GM19468 (cell line): ENCODE measurements around the gene GTF2IRD1.
"Not testable (repeated sequence)": the region's sequence is repeated elsewhere in the genome, so short reads cannot be mapped to it uniquely, and the experiment has no call there.

ENCODE experiments used
- ATAC-seq: cut with Tn5 transposase; IDR thresholded peaks from one replicate; pipeline ENCODE4 v1.9.1; 2021; ENCODE audit warnings: mild to moderate bottlenecking, moderate library complexity, moderate number of reproducible peaks; ENCODE audit not compliant: unreplicated experiment; ENCODE audit errors: extremely low read depth

GTF2IRD1 gene

DNA sequence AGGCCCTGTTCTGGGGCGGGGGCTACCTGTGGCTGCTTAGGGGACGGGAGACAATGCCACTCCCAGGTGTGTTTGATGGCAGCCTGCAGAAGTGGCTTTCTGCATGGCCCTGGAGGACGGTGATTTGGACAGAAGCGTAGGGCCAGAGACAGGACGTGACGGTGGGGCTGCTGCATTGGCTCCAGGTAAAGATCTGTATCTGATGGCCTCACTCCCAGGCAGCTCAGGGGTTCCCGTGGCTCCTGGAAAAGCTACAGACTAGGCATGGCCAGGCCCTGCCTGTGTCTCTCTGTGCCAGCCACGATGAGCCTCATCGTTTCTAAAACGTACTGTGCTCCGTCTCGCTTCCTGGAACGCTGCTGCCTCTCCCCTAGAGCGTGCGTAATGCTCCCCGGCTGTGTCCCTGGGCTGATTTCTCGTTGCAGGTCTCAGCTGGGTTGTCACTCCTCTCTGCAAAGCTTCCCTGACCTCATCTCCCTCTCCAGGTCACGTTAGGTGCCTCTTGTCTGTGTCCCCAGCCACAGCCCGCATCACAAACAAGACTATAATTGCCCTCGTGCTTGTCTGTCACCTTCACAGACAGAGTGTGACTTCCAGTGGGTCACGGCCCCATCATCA lies 12.6 kb downstream of the GTF2IRD1 start:
- ATAC-seq = no peak

DNA sequence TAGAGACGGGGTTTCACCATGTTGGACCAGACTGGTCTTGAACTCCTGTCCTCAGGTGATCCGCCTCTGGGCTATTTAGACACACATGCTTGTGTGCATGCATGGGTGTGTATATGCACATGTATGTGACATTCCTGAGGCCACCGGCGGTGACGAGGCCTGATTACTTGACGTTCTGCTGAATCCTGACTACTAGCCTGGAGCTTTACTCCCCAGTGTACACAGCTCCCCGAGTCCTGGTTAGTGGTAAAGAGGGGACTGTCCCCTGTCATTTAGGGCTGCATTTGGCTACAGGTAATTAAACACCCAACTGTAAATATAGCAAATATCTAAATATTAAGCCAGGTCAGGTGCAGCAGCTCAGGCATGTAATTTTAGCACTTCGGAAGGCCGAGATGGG lies 14.2 kb downstream of the GTF2IRD1 start:
- no peak for ATAC-seq

DNA sequence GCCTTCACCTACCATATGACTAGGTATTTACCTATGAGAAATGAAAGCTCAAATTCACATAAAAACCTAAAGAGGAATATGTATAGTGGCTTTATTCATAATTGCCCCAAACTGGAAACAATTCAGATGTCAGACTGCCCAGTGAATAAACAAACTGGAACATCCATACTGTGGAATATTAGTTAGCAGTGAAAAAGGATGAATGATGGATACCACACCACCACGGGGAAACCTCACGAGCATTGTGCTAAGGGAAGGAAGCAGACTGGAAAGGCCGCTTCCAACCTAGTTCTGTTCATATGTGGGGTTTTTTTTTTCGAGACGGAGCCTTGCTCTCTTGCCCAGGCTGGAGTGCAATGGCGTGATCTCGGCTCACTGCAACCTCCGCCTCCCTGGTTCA lies 16.8 kb downstream of the GTF2IRD1 start:
- no peak for ATAC-seq

DNA sequence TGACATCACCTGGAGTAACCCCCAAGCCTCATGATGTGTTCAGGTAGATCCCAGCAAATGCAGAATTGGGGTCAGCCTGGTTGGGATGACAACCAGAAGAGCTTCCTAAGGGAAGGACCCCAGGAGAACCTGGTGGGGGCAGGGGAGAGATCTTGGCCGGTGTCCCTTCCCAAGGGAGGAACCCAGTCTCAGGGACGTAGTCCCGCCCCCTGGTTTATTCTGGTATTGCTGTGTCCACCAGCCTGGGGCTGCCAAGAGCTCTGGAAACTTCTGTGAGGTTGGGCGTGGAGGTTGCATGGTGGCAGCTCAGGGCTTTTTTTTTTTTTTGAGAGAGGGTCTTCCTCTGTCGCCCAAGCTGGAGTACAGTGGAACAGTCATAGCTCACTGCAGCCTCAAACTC lies 19.4 kb downstream of the GTF2IRD1 start:
- ATAC-seq = no peak

DNA sequence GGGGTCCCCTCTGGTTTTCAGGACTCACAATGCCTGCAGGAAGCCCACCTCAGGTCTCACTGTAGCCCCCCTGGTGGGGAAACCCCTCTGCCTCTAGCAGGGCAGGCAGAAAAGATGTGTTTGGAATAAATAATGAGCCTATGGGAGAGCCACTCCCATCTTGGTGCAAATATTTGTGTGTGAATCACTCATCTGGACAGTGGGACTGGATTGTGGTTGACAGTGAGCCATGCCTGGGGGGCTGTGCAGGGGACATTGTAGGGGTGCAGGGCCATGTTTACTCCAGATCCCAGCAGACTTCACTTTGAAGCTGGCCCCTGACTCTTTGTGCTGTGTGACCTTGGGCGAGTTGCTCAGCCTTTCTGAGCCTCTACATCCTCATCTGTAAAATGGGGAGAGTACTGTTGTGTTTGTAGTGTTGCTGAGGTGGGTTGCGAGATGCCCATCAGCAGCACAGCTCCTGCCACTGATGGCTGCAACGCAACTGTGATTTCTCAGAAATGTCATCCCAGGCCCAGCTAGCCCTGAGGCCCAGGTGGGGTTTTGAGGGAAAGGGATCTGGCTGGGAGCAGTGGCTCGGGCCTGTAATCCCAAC lies 20.7 kb downstream of the GTF2IRD1 start:
- no peak for ATAC-seq

DNA sequence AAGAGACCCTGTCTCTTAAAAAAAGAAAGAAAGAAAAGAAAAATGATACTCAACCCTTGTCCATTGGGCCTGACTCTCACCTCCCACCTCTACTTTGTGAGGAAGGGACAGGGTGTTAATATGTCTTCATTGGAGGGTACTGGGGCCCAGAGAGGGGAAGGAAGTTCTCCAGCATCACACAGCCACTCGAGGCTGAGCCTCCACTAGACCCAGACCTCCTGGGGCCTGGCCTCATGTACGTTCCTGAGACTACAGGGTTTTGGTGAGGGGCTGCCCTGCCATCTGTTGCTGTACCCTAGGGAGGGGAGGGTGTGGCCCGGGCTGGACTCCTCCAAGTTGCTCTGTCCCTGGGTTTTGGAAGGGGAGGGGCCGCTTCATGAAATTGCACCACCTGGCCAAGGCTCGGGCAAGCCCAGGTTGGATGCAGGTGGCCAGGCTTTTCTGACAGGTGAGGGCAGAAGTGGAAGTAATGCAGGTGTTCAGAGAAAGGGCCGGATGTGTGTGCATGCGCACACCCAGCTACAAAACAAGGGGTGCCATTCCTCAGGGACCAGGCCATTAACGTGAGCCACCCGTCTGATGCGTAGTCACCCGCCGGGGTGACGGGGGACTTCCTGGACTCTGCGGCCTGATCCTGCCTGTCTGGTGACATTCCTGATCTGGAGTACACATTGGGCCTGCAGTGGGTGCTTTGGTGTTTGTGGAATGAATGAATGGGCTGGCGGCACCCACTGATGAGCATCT lies 21.7 kb downstream of the GTF2IRD1 start:
- no peak for ATAC-seq

DNA sequence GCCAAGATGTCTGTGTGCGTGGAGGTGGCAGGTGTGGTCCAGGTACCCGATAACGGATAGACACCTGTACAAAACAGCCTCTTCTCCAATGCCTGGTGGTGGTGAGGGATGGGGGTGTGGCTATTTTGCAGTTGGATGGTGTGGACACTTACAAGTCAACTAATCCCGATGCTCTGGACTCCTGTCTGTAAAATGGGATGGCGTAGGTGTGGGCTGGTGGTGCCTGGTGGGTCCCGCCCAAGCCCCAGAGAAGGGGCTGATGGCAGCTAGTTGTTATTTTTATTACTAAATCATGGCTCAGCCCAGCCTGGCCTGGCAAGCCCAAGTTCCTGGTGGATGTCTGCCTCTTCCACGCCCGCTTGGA lies 22.3 kb downstream of the GTF2IRD1 start:
- no peak for ATAC-seq

DNA sequence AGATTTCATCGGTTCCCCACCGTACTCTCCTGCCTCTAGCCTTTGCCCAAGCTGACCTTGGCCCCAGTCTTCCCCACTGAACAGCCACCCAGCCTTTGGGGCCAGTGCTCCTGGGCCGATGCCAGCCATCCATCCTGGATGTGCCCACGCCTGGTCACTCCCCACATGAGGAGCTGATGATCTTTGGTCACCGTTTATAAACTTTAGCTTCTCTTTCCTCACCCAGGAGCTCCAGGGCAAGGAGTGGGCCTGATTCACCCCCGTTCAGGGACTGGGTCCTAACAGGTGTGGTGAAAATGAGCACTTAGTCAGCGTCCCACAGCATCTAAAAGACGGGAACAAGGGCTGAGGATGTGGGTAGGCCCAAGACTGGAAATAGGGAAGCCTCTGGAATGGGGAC lies 22.9 kb downstream of the GTF2IRD1 start:
- no peak for ATAC-seq

DNA sequence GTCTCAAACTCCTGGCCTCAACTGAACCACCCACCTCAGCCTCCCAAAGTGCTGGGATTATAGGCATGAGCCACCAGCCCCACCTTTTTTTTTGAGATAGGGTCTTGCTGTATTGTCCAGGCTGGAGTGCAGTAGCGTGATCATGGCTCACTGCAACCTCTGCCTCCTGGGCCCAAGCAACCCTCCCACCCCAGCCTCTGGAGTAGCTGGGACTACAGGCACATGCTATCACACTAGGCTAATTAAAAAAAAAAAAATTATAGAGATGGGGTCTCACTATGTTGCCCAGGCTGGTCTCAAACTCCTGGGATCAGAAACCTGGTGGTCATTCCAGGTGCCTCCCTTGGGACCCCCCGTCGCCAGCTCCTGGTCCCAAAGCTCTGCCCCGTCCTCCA lies 25.0 kb downstream of the GTF2IRD1 start:
- ATAC-seq = no peak

DNA sequence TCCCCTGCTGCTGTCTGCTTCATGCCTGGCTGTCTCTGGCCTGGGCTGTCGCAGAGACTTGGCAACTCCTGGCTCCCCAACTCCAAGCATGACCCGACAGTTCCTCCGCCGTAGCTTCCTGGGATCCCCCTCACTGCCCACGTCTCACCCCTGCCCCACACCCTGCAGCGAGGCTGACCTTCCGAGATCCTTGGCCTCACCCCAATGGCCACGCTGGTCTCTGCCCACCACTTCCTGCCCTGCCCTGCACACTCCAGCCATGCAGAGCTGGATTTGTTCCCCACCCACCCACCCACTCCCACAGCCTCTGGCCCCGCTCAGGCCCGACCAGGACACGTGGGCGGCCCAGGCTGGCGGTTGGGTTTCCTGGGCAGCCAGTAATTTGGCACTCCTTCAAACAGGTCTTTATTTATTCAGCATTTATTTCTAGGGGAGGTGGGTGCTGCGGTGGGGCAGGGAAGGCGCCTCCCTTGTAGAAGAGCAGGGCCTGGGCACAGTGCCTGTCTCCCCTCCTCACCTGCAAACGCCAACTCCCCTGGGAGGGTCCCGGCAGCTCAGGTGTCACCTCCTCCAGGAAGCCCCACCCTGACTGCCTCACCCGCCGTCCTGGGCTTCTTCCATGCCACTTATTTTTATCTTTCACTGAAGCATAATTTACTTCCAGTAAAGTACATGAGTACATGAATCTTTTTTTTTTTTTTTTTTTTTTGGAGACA lies 25.5 kb downstream of the GTF2IRD1 start:
- no peak for ATAC-seq

DNA sequence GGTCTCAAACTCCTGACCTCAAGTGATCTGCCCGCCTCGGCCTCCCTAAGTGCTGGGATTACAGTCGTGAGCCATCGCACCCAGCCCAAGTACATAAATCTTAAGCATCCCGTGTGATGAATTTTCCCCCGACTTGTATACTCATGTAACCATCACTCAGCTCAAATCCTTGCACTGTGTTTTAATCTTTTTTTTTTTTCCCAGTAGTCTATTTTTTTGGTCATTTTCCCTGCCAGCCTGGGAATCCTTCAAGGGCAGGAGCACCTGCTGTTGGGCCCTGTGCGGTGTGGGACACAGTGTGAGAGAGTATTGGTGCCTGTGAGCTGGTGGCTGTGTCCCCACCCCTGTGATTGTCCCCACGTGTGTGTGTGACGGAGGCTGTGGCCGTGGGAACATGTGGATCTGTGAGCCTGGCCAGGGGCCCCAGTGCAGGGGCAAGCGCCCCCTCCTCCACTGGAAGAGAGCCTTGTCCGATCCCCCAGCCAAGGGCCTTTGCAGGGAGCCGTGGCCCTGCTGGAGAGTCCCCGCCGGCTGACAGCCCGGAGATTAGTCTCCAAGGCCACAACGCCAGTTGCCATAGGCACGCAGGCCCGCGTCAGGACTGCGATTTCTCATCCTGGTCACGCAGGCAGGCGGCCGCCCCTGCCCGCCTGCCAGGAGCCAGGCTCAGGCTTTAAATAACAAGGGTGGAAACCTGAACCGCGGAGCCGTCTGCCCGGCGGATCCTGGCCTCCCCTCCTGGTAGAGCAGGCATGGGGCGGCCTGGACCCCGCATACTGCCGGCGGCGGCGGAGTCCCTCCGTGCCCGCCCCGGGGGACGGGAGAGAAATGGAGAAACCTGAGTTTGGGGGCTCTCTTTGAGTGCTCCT lies 26.5 kb downstream of the GTF2IRD1 start:
- no peak for ATAC-seq

DNA sequence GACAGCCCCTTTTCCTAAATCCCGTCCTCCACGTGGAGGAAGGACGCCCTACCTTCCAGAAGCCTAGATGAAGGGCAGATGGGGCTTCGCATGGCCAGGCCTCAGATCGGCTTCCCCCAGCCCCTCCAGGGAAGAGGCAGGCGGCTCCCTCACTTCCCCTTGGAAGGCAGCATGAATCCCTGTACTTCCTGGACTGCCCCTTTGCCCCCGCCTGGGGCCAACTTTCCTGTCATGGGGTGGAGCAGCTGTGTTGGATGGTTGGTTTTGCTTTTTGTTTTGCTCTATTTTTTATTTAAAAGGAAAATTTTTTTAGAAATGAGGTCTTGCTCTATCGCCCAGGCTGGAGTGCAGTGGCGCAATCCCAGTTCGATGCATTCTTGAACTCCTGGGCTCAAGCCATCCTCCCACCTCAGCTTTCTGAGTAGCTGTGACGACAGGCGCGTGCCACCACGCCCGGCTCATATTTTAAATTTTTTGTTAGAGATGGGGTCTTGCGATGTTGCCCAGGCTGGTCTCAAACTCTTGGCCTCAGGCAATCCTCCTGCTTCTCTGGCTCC lies 27.2 kb downstream of the GTF2IRD1 start:
- no peak for ATAC-seq

DNA sequence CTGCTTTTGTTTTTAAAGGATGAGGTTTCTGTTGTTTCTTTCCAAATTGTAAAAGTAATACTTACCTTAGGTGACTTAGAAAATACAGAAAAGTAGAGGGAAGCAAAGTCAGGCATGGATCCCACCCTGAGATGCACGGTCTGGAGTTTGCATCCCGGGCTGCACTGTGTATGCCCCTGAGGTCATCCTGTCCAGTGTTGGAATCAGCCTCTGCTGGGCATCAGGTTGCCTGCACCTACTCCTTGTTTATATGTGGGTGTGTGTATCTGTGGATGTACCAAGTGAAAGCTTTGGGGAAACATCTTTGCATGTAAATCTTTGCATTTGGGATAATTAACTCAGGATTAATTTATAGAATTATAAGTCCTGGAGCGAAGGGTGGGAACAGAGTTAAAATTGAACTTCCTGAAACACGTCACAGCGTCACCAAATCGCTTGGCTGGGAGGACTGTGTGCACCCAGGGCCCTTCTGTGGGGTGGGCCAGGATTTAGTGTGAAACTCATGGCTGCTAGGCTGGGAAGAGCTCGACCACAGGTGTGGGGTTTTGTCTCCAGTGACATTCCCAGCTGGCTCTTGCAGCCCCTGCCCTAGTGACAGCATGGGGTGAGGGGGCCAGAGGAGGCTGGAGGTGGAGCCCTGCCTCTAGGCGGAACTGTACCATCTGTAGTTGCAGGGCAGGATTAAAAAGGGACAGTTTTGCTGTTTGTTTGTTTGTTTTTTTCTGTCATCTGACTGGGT lies 27.9 kb downstream of the GTF2IRD1 start:
- no peak for ATAC-seq

DNA sequence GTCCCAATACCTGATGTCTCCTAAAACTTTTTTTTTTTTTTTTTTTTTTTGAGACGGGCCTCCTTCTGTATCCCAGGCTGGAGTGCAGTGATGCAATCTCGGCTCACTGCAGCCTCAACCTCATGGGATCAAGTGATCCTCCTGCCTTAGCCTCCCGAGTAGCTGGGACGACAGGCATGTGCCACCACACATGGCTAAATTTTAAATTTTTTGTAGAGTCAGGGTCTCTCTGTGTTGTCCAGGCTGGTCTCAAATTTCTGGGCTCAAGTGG lies 28.4 kb downstream of the GTF2IRD1 start:
- ATAC-seq = no peak

DNA sequence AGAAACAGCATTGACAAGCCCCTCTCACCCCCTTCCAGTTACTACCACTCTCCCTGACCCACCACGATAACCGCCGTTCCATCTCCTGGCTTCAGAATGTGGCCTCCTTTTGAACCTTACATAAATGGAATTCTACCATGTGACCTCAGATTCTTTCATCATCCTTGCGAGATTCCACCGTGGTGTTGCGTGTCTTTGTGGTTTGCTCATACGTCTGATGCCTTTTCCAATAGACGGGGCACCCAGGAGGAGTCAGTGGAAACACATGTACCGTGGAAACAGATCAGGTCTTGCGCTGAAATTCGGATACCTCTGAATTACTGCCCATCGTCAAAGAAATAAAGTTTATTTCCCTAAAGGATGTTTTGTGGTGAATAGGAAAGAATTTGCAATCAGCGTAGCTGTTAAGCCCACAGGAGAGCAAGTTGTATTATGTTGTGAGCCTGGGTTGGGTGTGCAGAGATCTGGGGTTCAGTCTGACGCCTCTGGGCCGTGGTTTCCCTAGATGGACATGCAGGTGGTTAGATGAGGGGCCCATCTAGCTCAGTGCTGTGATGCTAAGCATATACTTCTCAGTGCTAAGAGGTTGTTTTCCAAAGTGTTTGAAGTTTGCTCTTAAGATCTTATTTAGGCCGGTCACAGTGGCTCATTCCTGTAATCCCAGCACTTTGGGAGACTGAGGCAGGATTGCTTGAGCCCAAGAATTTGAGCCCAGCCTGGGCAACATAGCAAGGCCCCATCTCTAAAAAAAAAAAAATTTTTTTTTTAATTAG lies 29.1 kb downstream of the GTF2IRD1 start:
- ATAC-seq = no peak

DNA sequence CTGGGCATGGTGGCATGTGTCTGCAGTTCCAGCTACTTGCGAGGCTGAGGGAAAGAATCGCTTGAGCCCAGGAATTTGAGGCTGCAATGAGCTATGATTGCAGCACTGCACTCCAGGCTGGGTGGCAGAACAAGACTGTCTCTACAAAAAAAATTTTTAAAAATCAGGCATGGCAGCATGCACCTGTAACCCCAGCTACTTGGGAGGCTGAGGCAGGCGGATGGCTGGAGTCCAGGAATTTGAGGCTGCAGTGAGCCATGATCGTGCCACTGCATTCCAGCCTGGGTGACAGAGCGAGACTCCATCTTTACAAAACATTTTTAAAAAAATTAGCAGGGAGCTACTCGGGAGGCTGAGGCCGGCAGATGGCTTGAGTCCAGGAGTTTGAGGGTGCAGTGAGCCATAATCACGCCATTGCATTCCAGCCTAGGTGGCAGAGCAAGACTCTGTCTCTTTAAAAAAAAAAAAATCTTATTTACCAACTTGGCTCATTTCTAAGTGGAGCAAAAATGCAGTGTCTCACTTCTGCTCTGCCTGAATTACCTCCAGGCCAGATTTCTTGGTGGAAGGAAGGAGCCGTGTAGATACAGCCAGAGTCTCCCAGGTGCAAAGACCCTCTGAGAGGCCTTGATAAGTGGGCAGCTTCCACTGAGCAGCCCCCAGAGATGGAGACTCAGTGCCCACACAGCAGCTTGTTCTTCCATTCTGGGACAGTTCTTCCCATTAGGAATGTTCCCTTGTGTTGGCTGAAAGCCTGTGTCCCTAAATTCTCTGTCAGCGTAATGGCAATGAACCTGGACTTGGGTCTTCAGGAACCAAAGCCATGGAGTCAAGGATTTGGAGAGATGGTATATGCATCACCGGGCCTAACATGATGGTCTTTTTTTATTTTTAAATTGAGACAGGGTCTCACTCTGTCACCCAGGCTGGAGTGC lies 30.0 kb downstream of the GTF2IRD1 start:
- ATAC-seq = no peak

DNA sequence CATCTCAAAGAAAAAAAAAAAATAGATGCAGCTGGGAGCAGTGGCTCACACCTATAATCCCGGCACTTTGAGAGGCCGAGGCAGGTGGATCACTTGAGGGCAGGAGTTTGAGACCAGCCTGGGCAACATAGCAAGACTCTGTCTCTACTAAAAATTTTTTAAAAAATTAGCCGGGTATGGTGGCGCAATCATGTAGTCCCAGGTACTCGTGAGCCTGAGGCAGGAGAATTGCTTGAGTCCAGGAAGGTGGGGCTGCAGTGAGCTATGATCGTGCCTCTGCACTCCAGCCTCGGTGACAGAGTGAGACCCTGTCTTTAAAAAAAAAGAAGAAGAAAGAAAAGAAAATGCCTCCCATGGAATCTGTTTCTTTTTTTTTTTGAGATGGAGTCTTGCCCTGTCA lies 31.9 kb downstream of the GTF2IRD1 start:
- ATAC-seq = no peak

DNA sequence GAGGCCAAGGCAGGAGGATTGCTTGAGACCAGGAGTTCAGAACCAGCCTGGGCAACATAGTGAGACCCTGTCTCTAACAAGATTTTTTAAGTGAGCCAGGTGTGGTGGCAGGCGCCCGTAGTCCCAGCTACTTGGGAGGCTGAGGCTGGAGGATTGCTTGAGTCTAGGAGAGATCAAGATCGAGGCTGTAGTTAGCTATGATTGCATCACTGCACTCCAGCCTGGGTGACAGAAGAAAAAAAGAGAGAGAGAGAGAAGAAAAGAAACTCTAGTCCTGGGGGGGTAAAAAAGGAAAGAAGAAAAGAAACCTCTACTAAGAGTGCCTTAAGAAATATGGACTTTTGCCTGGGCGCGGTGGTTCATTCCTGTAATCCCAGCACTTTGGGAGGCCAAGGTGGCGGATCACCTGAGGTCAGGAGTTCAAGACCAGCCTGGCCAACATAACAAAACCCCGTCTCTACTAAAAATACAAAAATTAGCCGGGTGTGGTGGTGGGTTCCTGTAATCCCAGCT lies 34.9 kb downstream of the GTF2IRD1 start:
- not testable (repeated sequence) for ATAC-seq
